K562 (cell line): ENCODE results near the gene OR2V1. TPM values are rescaled to one million over a fixed set of nuclear protein-coding genes. Genes with fewer than 3 reads are reported as not detected.

Source experiments
- ATAC-seq: fragments of 200-7000 bp; cut with Tn5 transposase; 3 replicates; pipeline ENCODE4 v1.9.1; 2020; ENCODE audit warnings: moderate library complexity
- BruUV-seq: library from RNA; stranded (reverse); fragments of 400-500 nt; replicated peaks from 2 replicates; lab custom pipeline; 2021; lab: Mats Ljungman, UMichigan
- CTCF ChIA-PET: fragments of 300-600 bp; formaldehyde crosslinking; extraction: SDS; loops from one replicate; lab custom pipeline; 2021; ENCODE audit warnings: low intra/inter-chr PET ratio; lab: Yijun Ruan, JAX
- POLR2A ChIA-PET: fragments of 300-600, 350-650 bp; sonication (Branson Sonifier 250); formaldehyde crosslinking; extraction: SDS; loops from one replicate; lab custom pipeline; 2021; ENCODE audit warnings: antibody characterized with exemption, inconsistent platforms; lab: Yijun Ruan, JAX
- DNase-seq, 4 experiments: peaks; one replicate each; pipeline versions ENCODE4 v3.0.0 to v3.0.0-alpha.2; 2011 to 2018; ENCODE audit warnings: low spot score in 3 of 4, mixed read lengths in 3 of 4; ENCODE audit errors: extremely low read depth in 1 of 4
- FAIRE-seq: peaks from 2 replicates; lab custom pipeline; 2011; peaks lifted over from hg19 to GRCh38; lab: Jason Lieb, UNC
- H2AFZ ChIP-seq: 2 replicates; pipeline ENCODE4 v1.6.0; 2011; ENCODE audit warnings: low read depth, low read length, control low read depth, inconsistent platforms
- H3K27ac ChIP-seq: fragments of 200-600 bp; 3 replicates; pipeline ENCODE4 v1.8.0; 2011; ENCODE audit warnings: low read depth, mild to moderate bottlenecking, control low read depth, inconsistent platforms, low read length, moderate library complexity, mixed read lengths; ENCODE audit errors: extremely low read depth
- H3K27me3 ChIP-seq, 2 experiments: fragments of 300-600 bp in 1 of 2; 2 replicates in 1 of 2; 3 replicates in 1 of 2; pipeline versions ENCODE4 v1.6.0 to v1.8.0; 2011; ENCODE audit warnings: inconsistent platforms in 2 of 2, low read length in 2 of 2, mild to moderate bottlenecking in 1 of 2, mixed read lengths in 1 of 2, moderate library complexity in 1 of 2; ENCODE audit not compliant: control insufficient read depth in 2 of 2, insufficient read depth in 2 of 2
- H3K36me3 ChIP-seq: fragments of 300-600 bp; 3 replicates; pipeline ENCODE4 v1.8.0; 2011; ENCODE audit warnings: mild to moderate bottlenecking, low read length, inconsistent platforms; ENCODE audit not compliant: control insufficient read depth, insufficient read depth
- H3K4me1 ChIP-seq, 2 experiments: fragments of 200-600 bp in 1 of 2; replicated peaks in 1 of 2; 2 replicates in 1 of 2; 3 replicates in 1 of 2; pipeline versions ENCODE4 v1.5.1 to v1.8.0; 2011; ENCODE audit warnings: inconsistent platforms in 2 of 2, low read length in 2 of 2, mild to moderate bottlenecking in 1 of 2, mixed read lengths in 1 of 2, moderate library complexity in 1 of 2; ENCODE audit not compliant: control insufficient read depth in 2 of 2, insufficient read depth in 2 of 2
- H3K4me2 ChIP-seq: 2 replicates; pipeline ENCODE4 v1.6.1; 2011; ENCODE audit warnings: low read length, control low read depth, inconsistent platforms, mixed read lengths; ENCODE audit not compliant: insufficient read depth
- H3K4me3 ChIP-seq: fragments of 200-600 bp; sonication (generic), shearing (Covaris generic); 2 replicates; pipeline ENCODE4 v1.5.1; 2016; ENCODE audit warnings: control low read depth, inconsistent platforms
- H3K79me2 ChIP-seq: fragments of 200-600 bp; 3 replicates; pipeline ENCODE4 v1.8.0; 2011; ENCODE audit warnings: low read length, inconsistent platforms; ENCODE audit not compliant: control insufficient read depth, insufficient read depth
- H3K9ac ChIP-seq, 2 experiments: 2 replicates each; pipeline versions ENCODE4 v1.6.0 to v1.6.1; 2011; ENCODE audit warnings: low read depth in 2 of 2, low read length in 2 of 2, control low read depth in 1 of 2, inconsistent platforms in 1 of 2, mild to moderate bottlenecking in 1 of 2, mixed read lengths in 1 of 2; ENCODE audit not compliant: insufficient read depth in 1 of 2
- H3K9me1 ChIP-seq: one replicate; pipeline ENCODE4 v1.6.0; 2011; ENCODE audit warnings: inconsistent platforms, mild to moderate bottlenecking, low read length, moderate library complexity; ENCODE audit not compliant: control insufficient read depth, insufficient read depth
- H3K9me3 ChIP-seq: replicated peaks from 2 replicates; pipeline ENCODE4 v1.5.1; 2011; ENCODE audit warnings: low read depth, low read length, inconsistent platforms; ENCODE audit not compliant: control insufficient read depth, insufficient read depth
- H4K20me1 ChIP-seq: replicated peaks from 2 replicates; pipeline ENCODE4 v1.6.1; 2011; ENCODE audit warnings: low read length, inconsistent platforms, mixed read lengths; ENCODE audit not compliant: control insufficient read depth, insufficient read depth
- BCOR ChIP-seq: fragments of 450-650 bp; IDR thresholded peaks from 2 replicates; pipeline ENCODE4 v1.6.1; 2016
- NFIC ChIP-seq: fragments of 450-650 bp; IDR thresholded peaks from 2 replicates; pipeline ENCODE4 v1.6.1; 2017; ENCODE audit warnings: mild to moderate bottlenecking, inconsistent platforms
- RBM25 ChIP-seq: fragments of 200-400 bp; formaldehyde crosslinking; IDR thresholded peaks from 2 replicates; pipeline ENCODE4 v1.6.1; 2018; ENCODE audit warnings: low read length, low read depth, moderate library complexity; ENCODE audit not compliant: severe bottlenecking
- SMARCA5 ChIP-seq: fragments of 450-650 bp; IDR thresholded peaks from 2 replicates; pipeline ENCODE4 v1.6.1; 2016
- SNIP1 ChIP-seq: fragments of 450-650 bp; IDR thresholded peaks from 2 replicates; pipeline ENCODE4 v1.7.1; 2017; ENCODE audit warnings: low read depth, mild to moderate bottlenecking
- ZNF436 ChIP-seq: fragments of 250-450, 450-650 bp; sonication (Bioruptor Pico); formaldehyde crosslinking; IDR thresholded peaks from 2 replicates; pipeline ENCODE4 v1.7.0; 2020; ENCODE audit warnings: mild to moderate bottlenecking
- in situ Hi-C: fragments of 300-500 bp; cut with MboI; formaldehyde crosslinking; loops from 4 replicates; pipeline ENCODE4 v1.15.0; 2018; ENCODE audit warnings: inconsistent platforms, mixed read lengths
- intact Hi-C: fragments of 100-400 bp; cut with micrococcal nuclease; formaldehyde crosslinking; loops from 2 replicates; pipeline ENCODE4 v1.14.2; 2022
- polyA plus RNA-seq, 8 experiments: library from polyadenylated mRNA; depleted of rRNA in 4 of 8; stranded (reverse) in 5 of 8; unstranded in 3 of 8; fragments of >200 nt; fragmentation: Nextera tagmentation in 2 of 8; fragmentation: Illumina TruSeq in 1 of 8; extraction: Ambion mirVana in 2 of 8; extraction: Trizol in 1 of 8; gene quantifications; 2 replicates each; pipeline versions ENCODE4 v1.2.1 to v1.2.3, GENCODE V29; 2011 to 2014; ENCODE audit warnings: inconsistent platforms in 1 of 8, missing spikeins in 1 of 8
- total RNA-seq, 7 experiments: library from RNA; depleted of rRNA in 6 of 7; stranded (reverse); fragments of >200 nt in 6 of 7; fragmentation: Illumina TruSeq in 2 of 7; extraction: Trizol in 2 of 7; gene quantifications; 2 replicates each; pipeline versions ENCODE4 v1.2.1 to v1.2.3, GENCODE V29; 2011 to 2021; ENCODE audit warnings: low replicate concordance in 1 of 7

The OR2V1 gene
- total and polyA plus RNA-seq, 9 of the 15 experiments (the other 6 are each of a cell fraction or from before 2014, with no cell fraction given): 0.04 to 0.28 (median 0.15) TPM; not detected in 5

GRCh38 chr5:181076920-181077319 lies 54.0 kb downstream of the OR2V1 start:
- TF ChIP-seq BCOR (peak; percentile 61), SNIP1 (no peak), RBM25 (peak; percentile 80), SMARCA5 (peak; percentile 25; the same call in 1 of the 2 replicates), ZNF436 (no peak), NFIC (no peak)
- TF ChIP-seq, all 486 proteins: peak for 3
- no TSS peak for BruUV-seq
- ATAC-seq (no peak), DNase-seq (no peak), FAIRE-seq (no peak)
- Histone ChIP-seq H3K36me3 (no peaks in the 10 kb centered on the region), H3K4me3 (no peak overlapping the region), H3K27ac (no peak overlapping the region), H3K9me3 (peaks cover 3% of the 10 kb centered on the region; the same call in 1 of the 2 replicates), H4K20me1 (no peaks in the 10 kb centered on the region), H3K9ac (no peak overlapping the region), H2AFZ (no peak overlapping the region), H3K9me1 (no peaks in the 10 kb centered on the region), H3K27me3 (peaks cover 0 to 7% of the 10 kb centered on the region in 2 experiments; a peak in 1 of 5 replicates), H3K4me1 (peaks cover 0 to 3% of the 10 kb centered on the region in 2 experiments; a peak in 2 of 5 replicates), H3K4me2 (no peak overlapping the region), H3K79me2 (no peaks in the 10 kb centered on the region)
- intact Hi-C loops (no loop called here), in situ Hi-C loops (no loop called here)
- ChIA-PET CTCF (no interaction called here), POLR2A (no interaction called here)

Other genes starting within 250 kb of the OR2V1 start
Only the 7 nearest of the 9 such genes appear.
- gene BTNL3, start 142.3 kb downstream of the OR2V1 start, total RNA-seq (2014; rRNA removed): 0.20 TPM in 1 of 2 replicates, not detected in the other
- 0.10 TPM in 1 of 2 replicates, not detected in the other for gene BTNL3, start 142.3 kb downstream of the OR2V1 start, total RNA-seq (2014; rRNA removed; fragmentation: Illumina TruSeq; extraction: Trizol)
- 0.04 TPM in 1 of 2 replicates, not detected in the other for gene BTNL3, start 142.3 kb downstream of the OR2V1 start, total RNA-seq (2015; rRNA removed; fragmentation: Illumina TruSeq; extraction: Trizol)
- gene BTNL3, start 142.3 kb downstream of the OR2V1 start, total RNA-seq (2021): not detected in 2 replicates
- gene BTNL3, start 142.3 kb downstream of the OR2V1 start, polyA plus RNA-seq (2011; rRNA removed): 0.03 TPM in 1 of 2 replicates, not detected in the other
- 0.10 and 0.13 TPM in 2 replicates for gene BTNL3, start 142.3 kb downstream of the OR2V1 start, polyA plus RNA-seq (2014; fragmentation: Illumina TruSeq; extraction: Trizol)
- gene BTNL3, start 142.3 kb downstream of the OR2V1 start, polyA plus RNA-seq (2014; fragmentation: Nextera tagmentation; extraction: Ambion mirVana): under 1 TPM in 1 of 2 experiments, not detected in 1; 0.03 TPM
- 0.13 and 0.44 TPM in 2 replicates for gene BTNL3, start 142.3 kb downstream of the OR2V1 start, polyA plus RNA-seq (2014; rRNA removed)
- 39.4 and 46.8 TPM in 2 replicates for gene BTNL9, start 90.9 kb downstream of the OR2V1 start, total RNA-seq (2014; rRNA removed)
- 17.1 and 18.5 TPM in 2 replicates for gene BTNL9, start 90.9 kb downstream of the OR2V1 start, total RNA-seq (2014; rRNA removed; fragmentation: Illumina TruSeq; extraction: Trizol)
- 29.4 and 29.6 TPM in 2 replicates for gene BTNL9, start 90.9 kb downstream of the OR2V1 start, total RNA-seq (2015; rRNA removed; fragmentation: Illumina TruSeq; extraction: Trizol)
- 42.7 and 50.7 TPM in 2 replicates for gene BTNL9, start 90.9 kb downstream of the OR2V1 start, total RNA-seq (2021)
- 18.9 and 25.6 TPM in 2 replicates for gene BTNL9, start 90.9 kb downstream of the OR2V1 start, polyA plus RNA-seq (2011; rRNA removed)
- gene BTNL9, start 90.9 kb downstream of the OR2V1 start, polyA plus RNA-seq (2014; fragmentation: Illumina TruSeq; extraction: Trizol): 32.7 and 35.3 TPM in 2 replicates
- gene BTNL9, start 90.9 kb downstream of the OR2V1 start, polyA plus RNA-seq (2014; fragmentation: Nextera tagmentation; extraction: Ambion mirVana): 1 to 10 TPM; 3.7 to 3.9 TPM
- 86.7 and 88.7 TPM in 2 replicates for gene BTNL9, start 90.9 kb downstream of the OR2V1 start, polyA plus RNA-seq (2014; rRNA removed)
- not detected in 2 replicates for gene OR2V2, start 16.4 kb upstream of the OR2V1 start, total RNA-seq (2014; rRNA removed)
- not detected in 2 replicates for gene OR2V2, start 16.4 kb upstream of the OR2V1 start, total RNA-seq (2014; rRNA removed; fragmentation: Illumina TruSeq; extraction: Trizol)
- gene OR2V2, start 16.4 kb upstream of the OR2V1 start, total RNA-seq (2015; rRNA removed; fragmentation: Illumina TruSeq; extraction: Trizol): not detected in 2 replicates
- gene OR2V2, start 16.4 kb upstream of the OR2V1 start, total RNA-seq (2021): not detected in 2 replicates
- not detected in 2 replicates for gene OR2V2, start 16.4 kb upstream of the OR2V1 start, polyA plus RNA-seq (2011; rRNA removed)
- not detected in 2 replicates for gene OR2V2, start 16.4 kb upstream of the OR2V1 start, polyA plus RNA-seq (2014; fragmentation: Illumina TruSeq; extraction: Trizol)
- under 1 TPM in 1 of 2 experiments, not detected in 1; 0.01 TPM for gene OR2V2, start 16.4 kb upstream of the OR2V1 start, polyA plus RNA-seq (2014; fragmentation: Nextera tagmentation; extraction: Ambion mirVana)
- gene OR2V2, start 16.4 kb upstream of the OR2V1 start, polyA plus RNA-seq (2014; rRNA removed): not detected in 2 replicates
- gene TRIM7, start 74.0 kb upstream of the OR2V1 start, total RNA-seq (2014; rRNA removed): 12.9 and 13.8 TPM in 2 replicates
- 8.4 and 11.7 TPM in 2 replicates for gene TRIM7, start 74.0 kb upstream of the OR2V1 start, total RNA-seq (2014; rRNA removed; fragmentation: Illumina TruSeq; extraction: Trizol)
- 8.9 and 9.0 TPM in 2 replicates for gene TRIM7, start 74.0 kb upstream of the OR2V1 start, total RNA-seq (2015; rRNA removed; fragmentation: Illumina TruSeq; extraction: Trizol)
- 10.3 and 12.4 TPM in 2 replicates for gene TRIM7, start 74.0 kb upstream of the OR2V1 start, total RNA-seq (2021)
- 7.1 and 12.6 TPM in 2 replicates for gene TRIM7, start 74.0 kb upstream of the OR2V1 start, polyA plus RNA-seq (2011; rRNA removed)
- 5.4 and 7.7 TPM in 2 replicates for gene TRIM7, start 74.0 kb upstream of the OR2V1 start, polyA plus RNA-seq (2014; fragmentation: Illumina TruSeq; extraction: Trizol)
- 1 to 10 TPM; 2.6 to 3.2 TPM for gene TRIM7, start 74.0 kb upstream of the OR2V1 start, polyA plus RNA-seq (2014; fragmentation: Nextera tagmentation; extraction: Ambion mirVana)
- 12.4 and 14.9 TPM in 2 replicates for gene TRIM7, start 74.0 kb upstream of the OR2V1 start, polyA plus RNA-seq (2014; rRNA removed)
- 29.5 and 31.6 TPM in 2 replicates for gene TRIM41, start 92.1 kb upstream of the OR2V1 start, total RNA-seq (2014; rRNA removed)
- 11.4 and 14.2 TPM in 2 replicates for gene TRIM41, start 92.1 kb upstream of the OR2V1 start, total RNA-seq (2014; rRNA removed; fragmentation: Illumina TruSeq; extraction: Trizol)
- 21.7 and 25.6 TPM in 2 replicates for gene TRIM41, start 92.1 kb upstream of the OR2V1 start, total RNA-seq (2015; rRNA removed; fragmentation: Illumina TruSeq; extraction: Trizol)
- 37.7 and 47.6 TPM in 2 replicates for gene TRIM41, start 92.1 kb upstream of the OR2V1 start, total RNA-seq (2021)
- 15.6 and 19.3 TPM in 2 replicates for gene TRIM41, start 92.1 kb upstream of the OR2V1 start, polyA plus RNA-seq (2011; rRNA removed)
- 20.9 and 29.8 TPM in 2 replicates for gene TRIM41, start 92.1 kb upstream of the OR2V1 start, polyA plus RNA-seq (2014; fragmentation: Illumina TruSeq; extraction: Trizol)
- gene TRIM41, start 92.1 kb upstream of the OR2V1 start, polyA plus RNA-seq (2014; fragmentation: Nextera tagmentation; extraction: Ambion mirVana): 1 to 10 TPM; 1.8 to 2.1 TPM
- 34.8 and 39.3 TPM in 2 replicates for gene TRIM41, start 92.1 kb upstream of the OR2V1 start, polyA plus RNA-seq (2014; rRNA removed)
- gene RACK1, start 112.7 kb upstream of the OR2V1 start, total RNA-seq (2014; rRNA removed): 4,051 and 4,420 TPM in 2 replicates
- 2,268 and 2,618 TPM in 2 replicates for gene RACK1, start 112.7 kb upstream of the OR2V1 start, total RNA-seq (2014; rRNA removed; fragmentation: Illumina TruSeq; extraction: Trizol)
- gene RACK1, start 112.7 kb upstream of the OR2V1 start, total RNA-seq (2015; rRNA removed; fragmentation: Illumina TruSeq; extraction: Trizol): 3,776 and 3,843 TPM in 2 replicates
- gene RACK1, start 112.7 kb upstream of the OR2V1 start, total RNA-seq (2021): 2,303 and 2,318 TPM in 2 replicates
- 3,764 and 5,908 TPM in 2 replicates for gene RACK1, start 112.7 kb upstream of the OR2V1 start, polyA plus RNA-seq (2011; rRNA removed)
- gene RACK1, start 112.7 kb upstream of the OR2V1 start, polyA plus RNA-seq (2014; fragmentation: Illumina TruSeq; extraction: Trizol): 3,833 and 4,270 TPM in 2 replicates
- gene RACK1, start 112.7 kb upstream of the OR2V1 start, polyA plus RNA-seq (2014; fragmentation: Nextera tagmentation; extraction: Ambion mirVana): 1,000 to 10,000 TPM; 3,894 to 5,311 TPM
- 3,427 and 3,846 TPM in 2 replicates for gene RACK1, start 112.7 kb upstream of the OR2V1 start, polyA plus RNA-seq (2014; rRNA removed)
- 6.1 and 6.5 TPM in 2 replicates for gene TRIM52, start 130.0 kb upstream of the OR2V1 start, total RNA-seq (2014; rRNA removed)
- gene TRIM52, start 130.0 kb upstream of the OR2V1 start, total RNA-seq (2014; rRNA removed; fragmentation: Illumina TruSeq; extraction: Trizol): 13.5 and 13.9 TPM in 2 replicates
- 10.5 and 12.8 TPM in 2 replicates for gene TRIM52, start 130.0 kb upstream of the OR2V1 start, total RNA-seq (2015; rRNA removed; fragmentation: Illumina TruSeq; extraction: Trizol)
- 13.5 and 14.2 TPM in 2 replicates for gene TRIM52, start 130.0 kb upstream of the OR2V1 start, total RNA-seq (2021)
- gene TRIM52, start 130.0 kb upstream of the OR2V1 start, polyA plus RNA-seq (2011; rRNA removed): 21.9 and 24.1 TPM in 2 replicates
- 15.8 and 17.2 TPM in 2 replicates for gene TRIM52, start 130.0 kb upstream of the OR2V1 start, polyA plus RNA-seq (2014; fragmentation: Illumina TruSeq; extraction: Trizol)
- 1 to 10 TPM; 3.3 to 3.7 TPM for gene TRIM52, start 130.0 kb upstream of the OR2V1 start, polyA plus RNA-seq (2014; fragmentation: Nextera tagmentation; extraction: Ambion mirVana)
- 18.0 and 20.0 TPM in 2 replicates for gene TRIM52, start 130.0 kb upstream of the OR2V1 start, polyA plus RNA-seq (2014; rRNA removed)